Measurements from ENCODE around the gene NEB.

GRCh38 chr2:151665959-151666358 is 68.3 kb downstream of the NEB start:
- TF ChIP-seq CTCF (IDR thresholded peaks at IDR 0.05), result no peak
- TF ChIP-seq POLR2A (IDR thresholded peaks at IDR 0.05), result no peak
